Measurements from ENCODE around the gene CLUH.

The CLUH gene

GRCh38 chr17:2710071-2710802, 1.3 kb downstream of the CLUH start:
- TF ChIP-seq POLR2A (IDR thresholded peaks at IDR 0.05; ENCODE audit: extremely low read depth, insufficient read length) = no peak
- no peak for TF ChIP-seq MYC (IDR thresholded peaks at IDR 0.05; ENCODE audit: low read depth, low read length)
- no peak for TF ChIP-seq CTCF (IDR thresholded peaks at IDR 0.05; ENCODE audit: low read depth, low read length)
- TF ChIP-seq MAX (IDR thresholded peaks at IDR 0.05; ENCODE audit: low read depth, low read length) = no peak
- H3K4me3 ChIP-seq (ENCODE audit: low read depth, low read length) = peak overlapping the region; percentile 87
- peak; percentile 37 for DNase-seq (ENCODE audit: low read depth)

GRCh38 chr17:2709183-2709661, 2.3 kb downstream of the CLUH start:
- DNase-seq (ENCODE audit: low read depth) = peak; percentile 65
- no peak for TF ChIP-seq MAX (IDR thresholded peaks at IDR 0.05; ENCODE audit: low read depth, low read length)
- TF ChIP-seq MYC (IDR thresholded peaks at IDR 0.05; ENCODE audit: low read depth, low read length) = no peak
- no peak for TF ChIP-seq POLR2A (IDR thresholded peaks at IDR 0.05; ENCODE audit: extremely low read depth, insufficient read length)
- no peak for TF ChIP-seq CTCF (IDR thresholded peaks at IDR 0.05; ENCODE audit: low read depth, low read length)
- peak overlapping the region; percentile 87 for H3K4me3 ChIP-seq (ENCODE audit: low read depth, low read length)

- TF ChIP-seq MYC (IDR thresholded peaks at IDR 0.05; ENCODE audit: low read depth, low read length) (no peak), MAX (IDR thresholded peaks at IDR 0.05; ENCODE audit: low read depth, low read length) (no peak), POLR2A (IDR thresholded peaks at IDR 0.05; ENCODE audit: extremely low read depth, insufficient read length) (no peak), CTCF (IDR thresholded peaks at IDR 0.05; ENCODE audit: low read depth, low read length) (no peak)
- no peak for DNase-seq (ENCODE audit: low read depth)
- peak overlapping the region; percentile 87 for H3K4me3 ChIP-seq (ENCODE audit: low read depth, low read length)
These were observed 2.9 kb downstream of the CLUH start for GRCh38 chr17:2708585-2709182.

GRCh38 chr17:2707721-2708584, 3.6 kb downstream of the CLUH start:
- TF ChIP-seq MAX (IDR thresholded peaks at IDR 0.05; ENCODE audit: low read depth, low read length) = no peak
- peak; percentile 13 for TF ChIP-seq CTCF (IDR thresholded peaks at IDR 0.05; ENCODE audit: low read depth, low read length)
- TF ChIP-seq MYC (IDR thresholded peaks at IDR 0.05; ENCODE audit: low read depth, low read length) = no peak
- peak; percentile 31 for DNase-seq (ENCODE audit: low read depth)
- no peak overlapping the region for H3K4me3 ChIP-seq (ENCODE audit: low read depth, low read length)

GRCh38 chr17:2706911-2707510, 4.6 kb downstream of the CLUH start:
- H3K4me3 ChIP-seq (ENCODE audit: low read depth, low read length) = no peak overlapping the region
- no peak for DNase-seq (ENCODE audit: low read depth)
- TF ChIP-seq POLR2A (IDR thresholded peaks at IDR 0.05; ENCODE audit: extremely low read depth, insufficient read length) (no peak), MAX (IDR thresholded peaks at IDR 0.05; ENCODE audit: low read depth, low read length) (no peak), MYC (IDR thresholded peaks at IDR 0.05; ENCODE audit: low read depth, low read length) (no peak)

All from NB4 (cell line).